Inferior parietal cortex (tissue), 1 donor: Measurements from ENCODE around the gene SLIT3.
A peak's percentile ranks its signal among the peaks of the same experiment; 100 is the strongest.

Source experiments
- DNase-seq: peaks from one replicate; pipeline ENCODE4 v3.0.0-alpha.2; 2016; ENCODE audit errors: extremely low spot score

The SLIT3 gene

DNA sequence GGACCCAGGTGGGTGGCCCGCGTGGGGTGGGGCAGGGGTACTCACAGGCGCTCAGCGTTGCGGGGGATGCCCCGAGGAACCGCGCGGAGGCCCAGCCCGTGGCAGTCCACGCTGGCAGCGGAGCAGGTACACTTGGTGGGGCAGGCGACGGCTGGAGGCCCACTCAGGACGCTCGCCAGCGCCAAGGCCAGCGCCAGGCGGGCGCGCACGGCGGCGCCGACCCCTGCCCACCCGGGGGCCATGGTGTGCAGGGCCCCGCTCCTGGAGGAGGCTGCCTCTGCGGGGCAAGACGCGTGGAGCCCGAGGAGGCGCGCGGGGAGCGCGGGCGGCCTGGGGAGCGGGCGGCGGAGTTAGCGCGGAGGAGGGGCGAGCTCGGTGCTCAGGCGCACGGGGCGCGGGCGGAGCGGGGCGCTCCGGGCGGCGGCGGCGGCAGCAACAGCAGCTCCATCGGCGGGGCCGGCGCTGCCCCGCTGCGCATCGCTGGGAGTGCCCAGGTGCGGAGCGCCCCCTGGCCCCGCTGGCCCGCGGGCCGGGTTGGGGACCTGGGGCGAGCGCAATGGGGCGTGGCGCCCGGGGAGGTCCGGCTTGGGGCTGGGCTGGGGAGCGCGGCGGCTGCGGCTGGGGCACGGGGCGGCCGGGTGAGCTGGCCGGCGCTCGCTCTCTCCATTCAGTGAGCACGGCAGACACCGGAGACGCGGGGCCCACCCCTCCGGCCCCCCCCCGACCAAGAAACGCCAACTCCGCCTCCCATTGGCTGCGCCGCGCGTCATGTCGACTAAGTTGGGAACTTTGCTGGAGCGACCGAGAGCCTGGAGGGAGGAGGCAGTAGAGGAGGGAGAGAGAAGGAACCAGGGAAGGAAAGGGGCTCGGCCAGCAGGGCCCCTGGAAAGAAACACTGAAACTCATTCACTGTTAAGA is at the start of gene SLIT3:
SLIT3 (minus strand) TSS at position 672 of the 918 bp plus-strand sequence; CDS start at position 242, 430 bp downstream.
- DNase-seq, result no peak

DNA sequence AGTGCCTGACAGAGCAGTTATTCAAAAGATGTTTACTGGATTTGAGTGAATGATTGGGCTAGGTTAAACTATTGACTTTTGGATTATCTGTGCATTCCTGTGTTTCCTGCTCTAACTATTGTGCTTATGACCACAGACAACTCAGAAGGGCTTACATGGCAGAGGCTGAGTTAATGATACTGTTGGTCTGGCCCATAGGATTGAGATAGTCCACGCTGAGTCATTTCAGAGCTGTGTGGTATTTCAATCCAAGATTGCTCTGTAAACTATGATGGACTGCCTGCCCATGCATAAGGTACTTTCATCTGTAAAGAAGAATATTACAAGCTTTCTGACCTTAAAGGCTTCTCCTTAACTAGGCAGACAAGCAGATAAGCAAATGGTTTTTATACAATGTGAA is 49.1 kb upstream of the SLIT3 start:
- no peak for DNase-seq

DNA sequence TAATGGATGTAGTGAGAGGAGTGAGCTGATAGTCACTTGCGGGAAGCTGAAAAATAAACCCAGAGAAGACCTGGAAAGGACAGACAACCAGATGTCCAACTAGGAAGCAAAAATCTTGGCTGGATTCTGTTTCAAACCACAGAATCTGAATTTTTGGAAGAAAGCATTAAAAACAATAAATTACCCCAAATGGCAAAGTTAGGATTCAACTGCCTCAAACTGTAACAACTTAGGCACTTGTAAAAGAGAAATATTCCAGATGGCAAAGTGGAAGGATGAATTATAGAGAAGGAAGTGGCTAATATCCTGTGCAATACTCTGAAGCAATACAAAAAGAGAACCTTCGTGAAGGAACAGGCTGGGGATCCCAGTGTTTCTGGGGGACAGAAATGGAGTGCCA is 46.8 kb upstream of the SLIT3 start:
- DNase-seq, result no peak

DNA sequence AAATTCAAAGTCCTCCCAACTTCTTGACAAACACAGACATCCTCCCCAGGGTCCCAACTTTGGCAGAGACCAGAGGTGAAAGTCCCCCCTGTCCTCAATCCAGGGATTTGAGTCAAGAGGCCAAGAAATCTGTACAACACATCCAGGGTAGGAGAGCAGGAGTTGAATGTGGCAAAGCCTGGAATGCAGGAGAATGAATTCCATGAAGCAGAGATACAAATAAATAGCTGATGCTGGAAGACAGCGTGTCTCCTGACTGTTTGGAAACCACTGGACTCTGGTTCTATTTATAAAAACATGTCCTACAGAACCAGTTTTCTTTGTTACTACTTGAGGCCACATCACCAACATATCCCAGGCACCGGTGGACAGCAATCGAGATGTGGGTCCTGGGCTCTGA is 43.7 kb upstream of the SLIT3 start:
- DNase-seq, result no peak

DNA sequence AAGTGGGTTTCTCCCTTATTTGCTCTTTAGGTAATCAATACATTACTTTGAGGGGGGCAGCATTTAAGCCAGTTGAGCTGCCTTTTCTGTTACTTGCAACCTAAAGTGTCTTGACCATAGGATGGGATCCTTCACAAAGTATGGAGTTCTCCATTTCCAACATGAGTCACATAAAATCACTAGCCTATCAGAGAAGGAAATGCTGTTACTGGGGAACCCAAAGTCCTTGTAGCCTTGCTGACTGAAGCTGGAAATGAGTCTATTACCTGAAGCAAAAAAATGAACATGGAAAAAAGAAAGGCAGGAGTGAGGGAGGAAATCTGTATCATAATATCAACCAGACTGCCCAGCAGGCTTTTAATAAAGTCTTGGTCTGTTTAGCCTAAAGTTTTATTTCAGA is 42.8 kb upstream of the SLIT3 start:
- DNase-seq, result no peak

DNA sequence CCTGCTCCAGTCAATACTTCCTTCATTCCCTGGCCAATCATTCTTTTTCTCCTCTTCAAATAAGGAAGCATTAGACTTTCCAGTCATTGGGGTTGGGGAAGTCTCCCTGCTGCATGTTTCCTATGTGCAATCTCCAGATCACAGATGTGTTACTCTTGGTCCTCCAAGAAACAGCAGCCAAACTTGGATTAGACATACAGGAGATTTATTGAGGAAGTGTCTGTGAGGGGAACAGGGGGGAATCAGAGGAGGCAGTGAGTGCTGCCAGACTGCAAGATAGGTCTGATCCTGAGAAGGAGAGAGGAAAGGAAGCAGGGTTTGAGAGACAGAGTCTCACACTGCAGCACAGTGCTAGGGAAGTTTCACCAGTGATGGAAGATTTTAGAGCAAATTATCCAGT is 40.6 kb upstream of the SLIT3 start:
- DNase-seq, result no peak

DNA sequence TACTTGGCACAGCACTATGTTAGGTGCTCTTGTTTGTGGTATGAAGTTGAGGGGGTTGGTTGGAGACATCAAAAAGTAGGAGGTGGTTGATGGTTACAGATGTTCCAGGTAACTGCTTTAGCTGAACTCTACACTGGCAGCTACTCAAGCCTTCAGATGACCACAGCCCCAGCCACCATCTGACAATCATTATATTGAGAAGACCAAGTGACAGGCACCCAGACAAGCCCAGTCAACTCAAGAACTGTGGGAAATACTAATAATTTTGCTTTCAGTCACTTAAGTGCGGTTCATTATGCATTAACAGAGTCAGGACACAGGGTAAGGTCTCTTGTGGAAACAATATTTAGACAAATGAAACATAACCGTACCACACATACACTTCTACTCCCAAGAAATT is 38.9 kb upstream of the SLIT3 start:
- no peak for DNase-seq

DNA sequence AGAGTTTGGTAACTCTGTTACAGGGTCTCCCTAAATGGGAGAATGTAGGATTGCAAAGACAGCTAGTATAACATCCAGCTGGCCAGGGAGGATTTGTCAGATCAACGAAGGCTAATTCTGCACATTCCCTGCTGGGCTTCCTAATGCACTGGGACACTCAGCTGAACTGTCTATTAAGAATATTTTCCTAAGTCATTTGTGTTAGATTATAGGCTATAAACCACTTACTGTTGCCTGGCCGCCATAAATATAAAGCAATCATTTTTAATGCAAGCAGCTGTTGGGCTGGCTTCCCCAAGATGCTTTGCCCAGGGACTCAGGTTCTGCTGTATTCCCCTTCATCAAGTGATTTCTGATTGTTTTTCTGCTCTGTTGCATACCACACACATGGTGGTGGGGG is 35.3 kb upstream of the SLIT3 start:
- no peak for DNase-seq

DNA sequence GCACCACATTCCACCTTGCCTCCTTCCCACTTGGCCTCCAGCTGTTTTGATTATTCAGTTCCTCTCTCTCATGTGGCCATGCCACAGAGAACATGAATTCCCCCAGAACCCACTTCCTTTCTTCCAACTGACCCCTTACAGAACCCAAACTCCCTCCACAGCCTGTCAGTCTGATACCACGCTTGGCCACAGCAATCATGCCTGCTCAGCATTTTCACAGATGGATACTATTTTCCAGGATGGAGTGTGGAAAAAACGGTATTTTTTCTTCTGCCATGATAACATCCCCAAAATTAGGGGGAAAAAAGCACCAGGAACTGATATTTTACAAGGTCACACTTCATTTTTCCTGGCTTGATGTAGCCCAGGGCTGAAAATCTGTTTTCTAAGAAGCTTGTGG is 34.9 kb upstream of the SLIT3 start:
- DNase-seq, result no peak

DNA sequence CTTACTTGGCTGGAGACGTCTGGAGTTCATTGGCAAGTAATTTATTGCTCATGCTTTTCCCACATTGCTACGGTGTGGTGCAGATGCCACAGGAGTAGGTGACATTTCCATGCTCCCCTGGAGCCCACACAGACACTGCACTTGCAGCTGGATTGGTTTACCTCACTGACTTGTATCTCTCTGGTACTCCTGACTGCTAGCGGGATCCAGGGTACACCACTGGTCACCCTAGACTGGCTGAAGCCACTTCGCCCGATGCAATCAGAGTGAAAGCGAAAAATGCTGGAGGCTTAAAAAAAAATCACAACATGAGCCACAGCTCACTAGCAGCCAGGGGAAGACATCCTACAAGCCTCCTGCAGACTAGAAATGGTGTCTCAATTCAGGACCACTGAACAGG is 32.6 kb upstream of the SLIT3 start:
- no peak for DNase-seq

DNA sequence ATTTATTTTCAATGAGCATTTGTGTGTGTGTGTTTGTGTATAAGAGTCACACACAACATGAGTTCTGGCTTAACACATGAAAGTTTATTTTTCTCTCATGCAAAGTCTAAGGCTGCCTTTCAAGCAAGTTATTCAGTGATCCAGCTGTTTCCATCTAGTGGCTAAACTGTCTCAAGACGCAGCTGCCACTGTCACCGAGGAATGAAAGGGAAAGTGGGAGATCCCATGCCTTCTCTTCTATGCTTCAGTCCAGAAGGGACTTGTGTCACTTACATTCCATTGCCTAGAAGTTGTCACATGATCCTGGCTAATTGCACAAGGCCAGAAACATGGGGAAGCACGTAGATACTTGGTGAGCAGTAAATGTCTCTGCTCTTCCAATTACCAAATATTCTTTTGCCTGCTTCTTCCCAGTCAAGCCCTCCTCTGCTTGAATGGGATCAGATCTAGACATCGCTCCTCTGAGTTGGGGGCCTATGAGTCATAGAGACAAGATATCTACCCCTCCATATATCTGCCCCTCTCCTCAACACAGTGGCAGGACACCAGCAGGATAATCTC is 30.4 kb upstream of the SLIT3 start:
- no peak for DNase-seq

DNA sequence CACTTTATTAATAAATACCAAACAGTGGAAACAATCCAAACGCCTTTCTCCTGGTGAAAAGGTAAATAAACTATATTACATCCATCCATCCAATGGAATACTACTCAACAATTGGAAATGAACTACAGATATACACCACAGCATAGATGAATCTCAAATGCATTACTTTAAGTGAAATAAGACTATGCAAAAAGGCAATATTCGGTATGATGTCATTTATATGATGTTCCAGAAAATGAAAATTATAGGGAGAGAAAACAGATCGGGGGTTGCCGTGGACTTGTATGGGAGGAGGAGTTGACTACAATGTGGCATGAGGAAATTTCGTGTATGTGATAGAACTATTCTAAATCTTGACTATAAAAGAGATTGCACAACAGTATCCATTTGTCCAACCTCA is 27.5 kb upstream of the SLIT3 start:
- no peak for DNase-seq

DNA sequence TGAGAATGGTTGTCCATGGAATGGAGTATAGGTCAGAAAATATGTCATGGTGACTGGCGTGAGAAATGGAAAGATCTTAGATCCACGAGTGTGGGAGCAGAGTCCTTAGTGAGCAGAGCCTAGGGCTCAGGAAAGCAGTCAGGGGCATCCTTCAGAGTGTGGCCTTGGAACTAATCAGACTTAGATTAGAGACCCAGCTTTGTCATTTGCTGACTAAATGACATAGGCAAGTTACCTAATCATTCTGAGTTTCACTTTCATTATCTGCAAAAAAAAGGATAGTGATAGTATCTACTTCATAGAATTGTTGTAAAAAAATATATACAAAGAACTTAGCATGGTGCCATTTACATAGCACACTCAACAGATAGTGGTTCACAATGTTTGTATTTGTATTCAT is 24.3 kb upstream of the SLIT3 start:
- DNase-seq, result no peak

DNA sequence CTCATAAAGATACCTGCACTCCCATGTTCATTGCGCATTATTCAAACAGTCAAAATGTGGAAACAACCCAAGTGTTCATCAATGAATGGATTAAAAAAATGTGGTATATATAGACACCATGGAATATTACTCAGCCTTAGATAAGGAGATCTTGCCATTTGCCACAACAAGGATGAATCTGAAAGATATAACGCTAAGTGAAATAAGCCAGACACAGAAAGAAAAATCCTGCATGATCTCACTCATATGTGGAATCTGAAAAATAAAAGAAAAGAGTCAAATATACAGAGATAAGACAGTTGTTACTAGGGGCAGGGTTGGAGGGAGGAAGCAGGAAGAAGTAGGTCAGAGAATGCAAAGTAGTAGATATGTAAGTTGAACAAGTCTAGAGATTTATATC is 17.6 kb upstream of the SLIT3 start:
- DNase-seq, result no peak

DNA sequence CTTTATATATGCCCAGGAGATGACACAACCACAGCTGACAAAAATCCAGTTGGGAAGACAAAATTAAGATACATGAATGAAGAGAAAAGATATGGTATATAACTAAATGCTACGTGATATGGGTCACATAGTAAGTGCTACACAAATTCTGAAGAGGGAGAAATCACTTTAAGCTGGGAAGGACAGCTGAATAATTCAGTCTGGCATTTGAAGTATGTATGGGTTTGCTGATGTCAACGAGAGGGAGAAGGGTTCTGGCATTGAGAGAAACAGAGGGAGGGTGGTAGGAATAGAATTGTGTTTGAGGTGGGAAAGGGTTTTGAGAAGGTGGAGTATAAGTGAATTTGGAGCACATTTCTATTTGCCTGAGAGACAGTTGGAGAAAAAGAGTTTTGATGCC is 6.7 kb upstream of the SLIT3 start:
- DNase-seq, result no peak

DNA sequence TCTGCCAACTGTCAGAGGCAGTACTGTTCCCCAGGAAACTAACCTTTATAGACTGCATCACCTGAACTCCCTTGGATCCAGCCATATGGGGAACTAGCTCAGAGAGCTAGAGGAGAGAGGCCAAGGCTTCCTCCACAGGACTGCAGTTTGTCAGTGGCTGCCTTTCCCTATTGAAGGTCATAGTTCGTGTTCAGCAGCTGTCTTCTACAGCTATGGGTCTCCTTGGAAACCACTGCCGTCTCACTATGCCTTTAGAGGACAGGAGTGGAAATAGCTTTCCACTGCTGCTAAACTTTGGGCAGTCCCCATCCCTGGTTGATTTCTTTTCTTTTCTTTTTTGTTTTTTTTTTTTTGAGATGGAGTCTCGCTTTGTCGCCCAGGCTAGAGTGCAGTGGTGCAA is 4.4 kb upstream of the SLIT3 start:
- no peak for DNase-seq

DNA sequence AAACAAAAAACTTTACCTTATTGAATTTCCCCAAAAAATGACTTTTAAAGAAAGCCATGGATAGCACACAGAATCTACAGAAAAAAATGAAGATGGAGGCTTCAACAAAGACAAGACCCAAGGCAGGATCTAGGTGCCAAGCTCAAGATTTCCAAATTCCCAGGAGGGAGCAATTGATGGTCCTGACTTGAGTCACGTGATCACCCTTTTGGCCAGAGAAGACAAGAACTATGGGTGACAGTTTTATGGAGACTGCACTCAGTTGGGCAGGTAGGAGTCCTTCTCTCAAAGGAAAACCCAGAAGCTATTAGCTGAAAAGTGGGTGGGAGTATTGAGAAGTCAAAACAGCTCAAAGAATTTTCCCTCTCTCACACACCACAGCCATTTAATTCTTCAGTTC is 3.2 kb upstream of the SLIT3 start:
- no peak for DNase-seq

DNA sequence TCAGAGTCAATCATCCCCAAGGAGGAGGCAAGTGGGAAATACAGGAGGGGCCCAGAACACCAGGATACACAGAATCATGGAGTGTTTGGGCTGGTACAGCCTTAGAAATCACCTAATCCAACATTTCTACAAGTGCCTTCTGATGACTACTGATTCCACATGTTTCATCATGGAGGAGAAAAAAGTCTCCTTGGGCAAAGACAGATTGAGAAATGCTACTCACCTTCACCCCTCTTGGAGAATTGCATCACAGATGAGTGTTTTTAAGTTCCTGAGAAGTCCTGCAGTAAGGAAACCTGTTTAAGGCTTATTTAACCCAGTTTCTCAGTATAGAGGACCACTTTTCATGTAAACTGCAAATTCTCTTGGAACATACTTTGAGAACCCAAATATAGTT is 2.2 kb upstream of the SLIT3 start:
- no peak for DNase-seq

DNA sequence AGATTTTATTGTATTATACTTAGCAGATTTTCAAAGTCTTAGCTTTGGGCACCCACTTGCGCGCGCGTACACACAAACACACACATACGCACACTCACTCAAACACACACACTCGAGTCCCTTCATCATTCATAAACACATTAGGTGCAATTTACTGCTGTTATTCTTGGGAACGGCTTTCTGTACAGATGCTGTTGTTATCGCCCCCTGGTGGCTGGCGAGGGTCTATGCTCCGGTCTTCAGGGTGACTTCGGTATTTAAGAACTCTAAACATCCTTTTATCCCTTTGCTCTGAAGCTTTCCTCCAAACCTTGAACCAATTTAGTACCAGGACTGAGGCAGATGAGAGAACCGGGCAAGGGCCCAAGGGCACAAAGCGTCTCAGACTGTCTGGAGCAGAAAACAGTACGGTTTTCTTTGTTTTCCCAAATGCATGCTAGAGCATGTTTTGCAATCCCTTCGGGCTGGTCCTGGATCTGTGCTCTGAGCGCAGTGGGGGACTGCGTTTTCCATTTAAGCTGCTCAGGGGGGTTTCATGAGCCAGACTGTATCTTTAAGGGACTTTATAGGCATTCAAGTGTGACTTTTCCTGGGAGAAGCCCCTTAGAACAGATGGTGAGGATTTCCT is 1.7 kb upstream of the SLIT3 start:
- DNase-seq, result peak; percentile 92

DNA sequence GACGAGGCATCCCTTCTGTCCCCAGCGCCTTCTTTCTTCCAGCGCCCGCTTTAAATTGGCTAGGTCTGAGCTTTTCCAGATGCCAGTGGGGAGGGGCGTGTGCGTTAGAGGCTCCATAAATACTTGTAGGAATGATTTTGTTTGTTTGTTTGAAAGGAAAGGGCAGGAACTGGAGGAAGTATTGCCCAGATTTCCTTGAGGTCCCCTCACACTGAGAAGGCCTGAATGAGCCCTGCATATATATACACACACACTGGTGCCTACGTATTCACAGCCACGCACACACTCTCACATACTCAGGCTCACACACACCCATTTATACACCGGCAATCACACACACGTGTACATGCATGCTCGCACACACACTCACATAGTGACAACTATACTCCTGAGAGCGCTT is 1.0 kb upstream of the SLIT3 start:
- DNase-seq, result no peak

DNA sequence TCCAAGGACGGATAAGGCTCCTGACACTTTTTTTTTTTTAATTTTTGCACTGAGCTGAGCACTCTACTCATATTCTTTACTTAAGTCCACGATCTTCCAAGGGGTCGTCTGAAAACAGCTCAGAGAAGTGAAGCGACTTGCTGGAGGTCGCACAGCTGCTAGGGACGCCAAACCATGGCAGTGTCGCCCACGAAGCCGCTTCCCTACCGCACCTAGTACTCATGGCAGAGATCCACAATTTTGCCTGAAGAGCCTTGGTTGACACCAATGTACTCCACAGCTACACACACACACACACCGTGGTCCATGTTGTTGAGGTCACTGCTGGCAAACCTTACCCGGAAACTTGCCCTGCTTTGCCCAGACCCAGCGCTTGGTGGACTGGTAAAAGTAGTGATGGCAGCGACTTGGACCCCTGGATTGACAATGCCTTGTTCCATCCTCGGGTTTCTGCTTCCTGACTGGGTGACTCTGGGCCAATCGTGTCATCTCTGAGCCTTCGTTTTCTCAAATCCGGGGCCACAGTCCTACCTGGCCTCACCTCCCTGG is 521 bp upstream of the SLIT3 start:
- no peak for DNase-seq

DNA sequence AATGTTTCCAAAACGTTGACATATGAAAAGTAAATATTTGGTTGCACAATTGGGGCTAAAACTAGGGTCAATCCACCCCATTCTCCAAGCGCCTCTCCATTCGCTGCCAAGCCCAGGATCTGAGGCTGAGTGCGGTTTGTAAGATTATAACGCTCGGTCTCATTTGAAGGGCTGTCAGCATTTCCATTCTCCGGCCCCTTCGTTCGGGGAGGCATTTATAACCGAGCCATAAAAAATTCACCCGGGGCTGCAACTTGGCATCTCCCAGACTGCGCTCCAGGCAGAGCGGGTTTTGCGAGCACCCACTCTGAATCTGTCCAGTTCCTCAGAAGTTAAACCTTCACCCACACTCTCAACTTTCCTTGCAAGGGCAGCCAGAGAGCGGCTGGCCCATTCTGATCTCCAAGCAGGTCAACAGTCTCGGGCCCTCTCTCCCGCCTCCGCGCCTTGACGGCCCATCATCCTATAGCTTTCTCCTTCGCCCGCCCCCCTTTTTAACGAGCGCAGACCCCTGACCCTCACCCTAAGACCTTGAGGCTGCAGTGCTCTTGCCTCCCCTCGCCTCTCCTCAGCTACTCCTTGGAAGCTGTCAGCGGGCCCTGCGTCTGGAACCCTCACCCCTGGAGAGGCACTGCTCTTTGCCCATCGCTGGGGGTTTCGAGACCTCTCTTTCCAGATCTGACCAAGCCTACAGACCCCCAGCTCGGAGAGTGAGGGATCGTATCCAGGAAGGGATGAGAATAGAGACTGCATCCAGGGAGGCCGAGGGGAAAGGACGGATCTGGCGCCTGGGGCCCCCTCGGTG is 1.1 kb downstream of the SLIT3 start:
- DNase-seq, result no peak
